Measurements from ENCODE around the gene ZNF774. TPM values are rescaled to one million over a fixed set of nuclear protein-coding genes. Genes with fewer than 3 reads are reported as not detected.

ZNF774 gene
- total and polyA plus RNA-seq, 2 of the 8 experiments (the other 6 are each of a cell fraction or from before 2014, with no cell fraction given) = 0.82 to 2.6 TPM

DNA sequence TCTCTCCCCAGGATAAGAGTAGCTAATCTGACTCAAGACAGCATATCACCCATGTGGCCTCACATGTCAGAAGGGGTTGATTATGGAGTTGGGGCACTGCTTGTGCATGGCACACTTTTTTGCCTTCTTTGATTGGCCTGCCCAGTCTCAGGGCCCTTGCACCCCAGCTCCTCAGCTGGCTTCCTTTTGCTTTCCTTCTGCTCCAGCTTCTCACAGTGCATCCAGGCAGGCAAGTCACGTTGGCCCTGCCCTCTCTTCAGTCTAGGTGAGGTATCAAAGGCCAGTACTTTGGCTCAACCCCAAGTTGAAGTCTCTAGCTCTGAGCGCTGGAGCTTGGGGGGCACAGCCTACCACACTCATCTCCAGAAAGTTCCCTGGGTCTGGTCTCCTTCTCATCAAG, 44.4 kb upstream of the ZNF774 start (continued):
- TF ChIP-seq ZNF274 (IDR thresholded peaks at IDR 0.05; ENCODE audit: borderline replicate concordance, extremely low read depth, low read length) (no peak), TAF7 (optimal IDR thresholded peaks at IDR 0.05; ENCODE audit: borderline replicate concordance, low read depth, low read length) (no peak), EP300 (IDR thresholded peaks at IDR 0.05; ENCODE audit: borderline replicate concordance in 1 of 2, low read depth in 2 of 2, low read length in 2 of 2) (no peak), PHF8 (conservative IDR thresholded peaks at IDR 0.05; ENCODE audit: low read depth, low read length) (no peak), CBX8 (IDR thresholded peaks at IDR 0.05; ENCODE audit: borderline replicate concordance, low read depth, low read length) (no peak)

Data from H1 (cell line).